ENCODE results near the gene MELK. TPM values are rescaled to one million over a fixed set of nuclear protein-coding genes. Genes with fewer than 3 reads are reported as not detected.
A peak's percentile ranks its signal among the peaks of the same experiment; 100 is the strongest.

Gene MELK
- total RNA-seq, 1 experiment from 2014 or later = 87.8 TPM

- Histone ChIP-seq H3K9me3 (ENCODE audit: low read depth, low read length, poor library complexity, severe bottlenecking) (no peaks in the 10 kb centered on the region), H3K36me3 (ENCODE audit: insufficient read depth, low read length, poor library complexity, severe bottlenecking) (peaks cover 82% of the 10 kb centered on the region), H3K4me3 (ENCODE audit: low read depth, low read length, poor library complexity, severe bottlenecking) (no peak overlapping the region), H3K4me1 (ENCODE audit: insufficient read depth, low read length, poor library complexity, severe bottlenecking) (peaks cover 9% of the 10 kb centered on the region), H3K27me3 (replicated peaks; ENCODE audit: insufficient read depth, low read depth, low read length, poor library complexity) (no peaks in the 10 kb centered on the region), H3K27ac (ENCODE audit: low read depth, low read length, poor library complexity, severe bottlenecking) (no peak overlapping the region)
- no peak for DNase-seq (ENCODE audit: low spot score)
- no peak for TF ChIP-seq EZH2 (IDR thresholded peaks at IDR 0.05; ENCODE audit: borderline replicate concordance, low read depth, low read length, poor library complexity, severe bottlenecking)
- TF ChIP-seq, protein P1, sequence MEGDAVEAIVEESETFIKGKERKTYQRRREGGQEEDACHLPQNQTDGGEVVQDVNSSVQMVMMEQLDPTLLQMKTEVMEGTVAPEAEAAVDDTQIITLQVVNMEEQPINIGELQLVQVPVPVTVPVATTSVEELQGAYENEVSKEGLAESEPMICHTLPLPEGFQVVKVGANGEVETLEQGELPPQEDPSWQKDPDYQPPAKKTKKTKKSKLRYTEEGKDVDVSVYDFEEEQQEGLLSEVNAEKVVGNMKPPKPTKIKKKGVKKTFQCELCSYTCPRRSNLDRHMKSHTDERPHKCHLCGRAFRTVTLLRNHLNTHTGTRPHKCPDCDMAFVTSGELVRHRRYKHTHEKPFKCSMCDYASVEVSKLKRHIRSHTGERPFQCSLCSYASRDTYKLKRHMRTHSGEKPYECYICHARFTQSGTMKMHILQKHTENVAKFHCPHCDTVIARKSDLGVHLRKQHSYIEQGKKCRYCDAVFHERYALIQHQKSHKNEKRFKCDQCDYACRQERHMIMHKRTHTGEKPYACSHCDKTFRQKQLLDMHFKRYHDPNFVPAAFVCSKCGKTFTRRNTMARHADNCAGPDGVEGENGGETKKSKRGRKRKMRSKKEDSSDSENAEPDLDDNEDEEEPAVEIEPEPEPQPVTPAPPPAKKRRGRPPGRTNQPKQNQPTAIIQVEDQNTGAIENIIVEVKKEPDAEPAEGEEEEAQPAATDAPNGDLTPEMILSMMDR (conservative IDR thresholded peaks at IDR 0.05; ENCODE audit: low read depth, low read length) = no peak
- ChIA-PET POLR2A (ENCODE audit: low non-redundant PET) (no interaction called here), CTCF (no interaction called here)
- no TSS peak for BruUV-seq (replicated peaks)
- intact Hi-C loops (cut with micrococcal nuclease; ENCODE audit: unreplicated experiment) = no loop called here
Measured at GRCh38 chr9:36594213-36594612, 21.5 kb downstream of the MELK start.

DNA sequence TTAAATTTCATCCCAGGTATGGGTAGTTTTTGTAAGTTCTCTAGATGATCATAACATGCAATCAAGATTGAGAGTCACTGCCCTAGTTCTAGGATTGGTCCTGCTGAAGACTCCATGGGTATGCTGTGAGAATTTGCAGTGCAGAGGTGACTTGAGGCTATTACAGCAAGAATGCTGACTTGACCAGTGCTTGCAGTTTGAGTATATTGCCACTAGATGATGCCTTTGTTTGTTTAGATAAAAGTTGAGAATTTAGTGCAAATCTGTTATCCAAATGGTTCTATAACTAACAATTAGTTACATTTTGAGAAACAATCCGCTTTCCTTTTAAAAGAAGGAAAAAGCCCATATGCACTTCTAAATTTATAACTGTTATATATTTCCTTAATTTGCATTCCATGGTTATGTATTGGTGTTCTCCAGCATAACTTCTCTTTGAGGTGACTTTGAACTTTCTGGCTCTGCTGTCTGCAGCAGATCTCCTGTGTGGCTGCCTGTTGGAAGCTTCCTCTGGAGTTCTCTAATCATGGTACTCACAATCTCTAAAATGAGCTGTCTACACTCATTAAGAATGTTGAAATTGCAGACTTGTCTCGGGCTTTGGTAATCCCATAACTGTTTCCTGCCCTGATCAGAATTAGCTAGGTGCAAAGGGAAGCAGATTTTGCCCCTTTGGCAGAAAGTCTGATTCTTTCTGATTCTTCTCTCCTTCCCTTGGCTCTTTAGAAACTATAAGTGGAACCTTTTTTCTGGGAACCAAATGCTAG is 24.9 kb downstream of the MELK start:
- intact Hi-C loops (cut with micrococcal nuclease; ENCODE audit: unreplicated experiment) = no loop called here
- Histone ChIP-seq H3K4me1 (ENCODE audit: insufficient read depth, low read length, poor library complexity, severe bottlenecking) (peaks cover 9% of the 10 kb centered on the region), H3K36me3 (ENCODE audit: insufficient read depth, low read length, poor library complexity, severe bottlenecking) (peaks cover 81% of the 10 kb centered on the region), H3K27me3 (replicated peaks; ENCODE audit: insufficient read depth, low read depth, low read length, poor library complexity) (no peaks in the 10 kb centered on the region), H3K9me3 (ENCODE audit: low read depth, low read length, poor library complexity, severe bottlenecking) (no peaks in the 10 kb centered on the region), H3K27ac (ENCODE audit: low read depth, low read length, poor library complexity, severe bottlenecking) (peak overlapping the region; percentile 58), H3K4me3 (ENCODE audit: low read depth, low read length, poor library complexity, severe bottlenecking) (no peak overlapping the region)
- CTCF ChIA-PET = no interaction called here
- no TSS peak for BruUV-seq (replicated peaks)
- TF ChIP-seq EZH2 (IDR thresholded peaks at IDR 0.05; ENCODE audit: borderline replicate concordance, low read depth, low read length, poor library complexity, severe bottlenecking) = no peak
- TF ChIP-seq, protein P1 (conservative IDR thresholded peaks at IDR 0.05; ENCODE audit: low read depth, low read length) = peak; percentile 52
- DNase-seq (ENCODE audit: low spot score) = peak; percentile 50
- POLR2A ChIA-PET (ENCODE audit: low non-redundant PET) = no interaction called here

GRCh38 chr9:36598273-36598672 is 25.6 kb downstream of the MELK start:
- H3K36me3 ChIP-seq (ENCODE audit: insufficient read depth, low read length, poor library complexity, severe bottlenecking) = peaks cover 80% of the 10 kb centered on the region
- peak overlapping the region; percentile 58 for H3K27ac ChIP-seq (ENCODE audit: low read depth, low read length, poor library complexity, severe bottlenecking)
- ChIA-PET CTCF (interaction anchor here (0.6 kb wide), 1 partner anchor 65 kb away, joined by 3 read pairs; no protein-coding TSS in a partner anchor), POLR2A (ENCODE audit: low non-redundant PET) (no interaction called here)
- no peak for DNase-seq (ENCODE audit: low spot score)
- no peaks in the 10 kb centered on the region for H3K9me3 ChIP-seq (ENCODE audit: low read depth, low read length, poor library complexity, severe bottlenecking)
- intact Hi-C loops (cut with micrococcal nuclease; ENCODE audit: unreplicated experiment) = no loop called here
- no peak overlapping the region for H3K4me3 ChIP-seq (ENCODE audit: low read depth, low read length, poor library complexity, severe bottlenecking)
- no peaks in the 10 kb centered on the region for H3K27me3 ChIP-seq (replicated peaks; ENCODE audit: insufficient read depth, low read depth, low read length, poor library complexity)
- H3K4me1 ChIP-seq (ENCODE audit: insufficient read depth, low read length, poor library complexity, severe bottlenecking) = peaks cover 9% of the 10 kb centered on the region
- no TSS peak for BruUV-seq (replicated peaks)
- TF ChIP-seq EZH2 (IDR thresholded peaks at IDR 0.05; ENCODE audit: borderline replicate concordance, low read depth, low read length, poor library complexity, severe bottlenecking) = no peak
- TF ChIP-seq, protein P1 (conservative IDR thresholded peaks at IDR 0.05; ENCODE audit: low read depth, low read length) = no peak
